Medulla oblongata (tissue), 1 donor: ENCODE measurements around the gene ANKRD34A.

Experiments used
- DNase-seq: peaks from one replicate; pipeline ENCODE4 v3.0.0-alpha.2; 2015; ENCODE audit errors: extremely low spot score

Gene ANKRD34A

DNA sequence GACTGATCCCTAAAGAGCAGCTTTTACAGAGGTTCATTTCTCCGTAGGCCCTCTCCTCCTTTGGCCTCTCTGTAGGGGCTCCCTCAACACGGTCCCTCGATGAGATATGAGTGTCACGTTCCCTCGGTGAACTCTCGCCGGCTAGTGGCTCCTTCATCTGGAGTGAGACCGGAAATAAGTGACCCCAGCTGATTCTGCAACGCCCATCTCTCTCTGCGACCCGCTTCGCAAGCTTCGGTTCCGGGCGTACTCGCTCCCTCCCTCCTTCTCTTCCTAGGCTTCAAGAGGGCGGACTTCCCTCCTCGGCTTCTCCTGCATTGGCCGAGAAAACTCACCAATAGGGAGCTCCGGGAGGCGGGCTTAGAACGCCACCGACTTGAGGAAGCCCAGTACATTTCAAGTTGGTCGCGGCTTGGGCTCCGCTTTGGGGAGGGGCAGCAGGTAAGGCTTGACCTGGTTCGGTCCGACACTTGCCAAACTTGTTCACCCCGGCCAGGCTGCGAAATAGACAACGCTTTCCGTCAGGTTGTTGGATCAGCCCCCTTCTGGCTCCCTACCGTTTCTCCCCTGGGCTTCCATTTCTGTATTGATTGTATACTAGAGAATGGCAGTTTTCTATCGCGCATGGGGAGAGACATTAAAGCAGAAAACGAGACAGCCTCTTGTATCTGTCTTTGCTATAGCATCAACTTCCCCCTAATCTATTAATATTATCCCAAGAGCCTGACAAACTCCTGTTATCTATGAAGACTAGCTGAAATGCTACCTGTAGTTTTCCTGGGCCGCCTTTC is at the start of gene ANKRD34A, which contains the start of gene POLR3GL:
Gene ANKRD34A, minus strand, starts transcription at position 248 of the 791 bp plus-strand sequence. CDS start 2,816 bp downstream, outside the sequence.
Gene POLR3GL, plus strand, starts transcription at position 363 of the 791 bp plus-strand sequence. CDS start 10,176 bp downstream, outside the sequence.
- peak; percentile 99 for DNase-seq

DNA sequence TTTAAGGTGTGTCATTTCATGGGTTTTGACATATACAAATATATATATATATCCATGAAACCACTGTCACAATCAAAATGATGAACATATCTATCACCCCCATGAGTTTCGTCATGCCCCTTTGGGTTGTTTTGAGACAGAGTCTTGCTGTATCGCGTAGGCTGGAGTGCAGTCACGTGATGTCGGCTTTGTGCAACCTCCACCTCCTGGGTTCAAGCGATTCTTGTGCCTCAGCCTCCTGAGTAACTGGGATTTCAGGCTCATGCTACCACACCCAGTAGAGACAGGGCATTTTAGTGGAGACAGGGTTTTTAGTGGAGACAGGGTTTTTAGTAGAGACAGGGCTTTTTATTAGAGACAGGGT is 49.2 kb upstream of the ANKRD34A start:
- DNase-seq: no peak

DNA sequence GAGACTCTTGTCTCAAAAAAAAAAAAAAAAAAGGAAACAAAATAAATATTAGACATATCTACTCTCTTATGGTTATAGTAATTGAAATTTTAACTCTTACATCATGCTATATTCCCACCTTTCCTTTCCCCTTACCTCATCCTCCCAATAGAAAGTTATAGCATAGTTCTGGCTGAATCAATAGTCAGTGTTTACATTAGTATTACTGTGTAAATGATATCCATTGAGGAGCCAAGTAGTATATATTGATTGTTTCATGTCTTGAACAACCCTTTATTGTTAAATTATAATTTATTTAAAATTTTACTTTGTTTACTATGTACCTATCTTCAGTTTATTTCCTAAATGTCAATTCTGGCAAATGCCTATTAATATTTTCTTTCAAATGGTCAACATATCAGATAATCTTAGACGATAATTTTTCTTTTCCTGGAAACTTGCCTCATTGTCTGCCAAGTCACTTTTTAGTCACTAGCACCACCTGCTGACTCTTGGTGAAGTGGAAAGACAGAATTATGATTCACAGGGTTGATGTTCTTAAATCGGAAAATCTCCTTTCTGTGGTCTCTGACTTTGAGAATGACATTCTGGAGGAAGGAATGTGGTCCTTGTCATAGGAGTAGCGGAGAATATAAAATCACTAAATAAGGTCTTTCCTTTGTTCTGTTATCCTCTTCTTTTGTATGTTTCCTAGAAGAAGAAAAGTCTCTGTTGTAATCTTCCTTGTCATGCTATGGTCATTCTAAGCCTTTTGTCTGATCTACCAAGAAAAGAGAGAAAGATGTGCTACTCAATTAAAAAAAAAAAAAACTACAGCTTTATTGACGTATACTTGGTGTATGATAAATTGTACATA is 48.6 kb upstream of the ANKRD34A start:
- DNase-seq: peak; percentile 89

DNA sequence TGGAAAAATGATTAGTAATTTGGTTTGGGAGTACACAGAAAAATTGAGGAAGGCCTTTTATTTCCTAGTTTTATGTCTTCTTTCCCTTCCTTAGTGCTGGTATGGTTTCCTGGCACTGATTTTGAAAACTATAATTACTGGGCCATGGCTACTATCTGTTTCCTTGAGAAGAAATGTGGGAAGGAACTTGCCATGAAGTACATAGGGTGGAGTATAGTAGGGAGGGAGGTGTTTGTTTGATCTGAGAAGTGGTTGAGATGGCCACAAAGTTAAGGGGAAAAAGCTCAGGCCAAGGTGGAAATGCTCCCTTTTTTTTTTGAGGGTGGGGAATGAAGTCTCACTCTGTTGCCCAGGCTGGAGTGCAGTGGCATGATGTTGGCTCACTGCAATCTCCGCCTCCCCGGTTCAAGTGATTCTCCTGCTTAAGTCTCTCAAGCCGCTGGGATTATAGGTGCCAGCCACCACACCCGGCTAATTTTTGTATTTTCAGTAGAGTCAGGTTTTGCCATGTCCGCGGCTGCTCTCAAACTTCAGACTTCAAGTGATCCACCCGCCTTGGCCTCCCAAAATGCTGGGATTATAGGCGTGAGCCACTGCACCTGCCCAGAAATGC is 45.9 kb upstream of the ANKRD34A start:
- DNase-seq: no peak

DNA sequence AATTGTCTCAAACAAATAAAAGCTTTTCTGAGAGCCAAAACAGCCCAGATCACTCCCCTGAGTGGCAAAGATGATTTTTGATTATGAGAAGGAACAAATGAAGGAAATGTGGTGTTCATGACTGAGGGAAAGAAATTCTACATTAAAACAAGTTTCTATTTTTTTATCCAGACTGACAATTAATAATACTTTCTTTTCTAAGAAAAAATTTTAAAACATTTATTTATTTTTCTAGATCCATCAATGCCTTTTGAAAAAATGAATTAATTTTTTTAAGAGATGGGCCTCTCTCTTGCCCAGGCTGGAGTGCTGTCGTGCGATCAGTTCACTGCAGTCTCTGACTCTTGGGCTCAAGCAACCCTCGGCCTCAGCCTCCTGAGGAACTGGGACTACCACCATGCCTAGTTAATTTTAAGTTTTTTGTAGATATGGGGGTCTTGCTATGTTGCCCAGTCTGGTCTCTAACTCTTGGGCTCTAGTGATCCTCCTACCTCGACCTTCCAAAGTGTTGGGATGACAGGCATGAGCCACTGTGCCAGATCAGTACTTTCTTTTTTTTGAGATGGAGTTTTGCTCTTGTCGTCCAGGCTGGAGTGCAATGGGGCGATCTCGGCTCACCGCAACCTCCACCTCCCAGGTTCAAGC is 43.2 kb upstream of the ANKRD34A start:
- DNase-seq: no peak

DNA sequence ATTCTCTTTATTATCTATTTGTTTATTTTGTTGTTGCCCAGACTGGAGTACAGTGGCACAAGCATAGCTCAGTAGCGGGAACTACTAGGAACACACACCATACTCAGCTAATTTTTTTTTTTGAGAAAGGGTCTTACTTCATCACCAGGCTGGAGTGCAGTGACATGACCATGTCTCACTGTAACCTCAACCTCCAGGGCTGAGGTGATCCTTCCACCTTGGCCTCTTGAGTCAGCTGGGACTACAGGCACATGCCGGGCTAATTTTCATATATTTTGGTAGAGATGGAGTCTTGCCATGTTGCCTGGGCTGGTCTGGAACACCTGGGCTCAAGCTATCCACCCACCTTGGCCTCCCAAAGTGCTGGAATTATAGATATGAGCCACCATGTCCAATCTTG is 37.3 kb upstream of the ANKRD34A start:
- no peak for DNase-seq

DNA sequence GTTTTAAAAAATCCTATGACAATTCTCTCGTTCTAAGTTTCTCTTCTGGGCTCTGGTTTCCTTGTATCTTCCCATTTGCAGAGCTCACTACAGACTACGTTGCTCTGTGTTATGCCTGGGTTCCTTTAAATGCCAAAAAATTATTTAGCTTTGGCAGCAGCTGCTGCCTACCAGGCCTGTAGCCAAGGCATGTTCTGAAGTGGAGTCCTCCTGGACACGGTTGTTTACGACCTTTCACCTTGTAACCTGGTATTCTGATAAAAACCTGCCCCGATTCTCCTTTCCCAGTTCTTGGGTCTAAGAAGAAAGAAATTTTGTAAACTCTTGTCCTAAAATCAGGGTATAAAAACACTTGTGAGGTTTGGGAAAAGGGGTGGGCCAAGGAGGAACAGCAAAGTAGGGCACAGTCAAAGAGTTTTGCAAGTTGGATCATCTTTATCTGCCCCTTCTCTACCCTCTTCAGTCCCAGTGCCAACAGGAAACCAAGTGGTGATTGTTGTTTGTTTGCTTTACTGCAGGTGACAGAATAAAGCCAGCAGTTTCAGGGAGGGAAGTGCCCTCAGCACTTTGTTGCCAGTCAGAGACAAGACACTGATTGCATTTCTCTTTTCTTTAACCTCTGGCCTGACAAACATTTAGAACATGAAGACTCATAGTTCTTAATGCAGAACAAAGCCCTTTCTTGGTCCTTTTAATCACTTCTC is 35.1 kb upstream of the ANKRD34A start:
- no peak for DNase-seq

DNA sequence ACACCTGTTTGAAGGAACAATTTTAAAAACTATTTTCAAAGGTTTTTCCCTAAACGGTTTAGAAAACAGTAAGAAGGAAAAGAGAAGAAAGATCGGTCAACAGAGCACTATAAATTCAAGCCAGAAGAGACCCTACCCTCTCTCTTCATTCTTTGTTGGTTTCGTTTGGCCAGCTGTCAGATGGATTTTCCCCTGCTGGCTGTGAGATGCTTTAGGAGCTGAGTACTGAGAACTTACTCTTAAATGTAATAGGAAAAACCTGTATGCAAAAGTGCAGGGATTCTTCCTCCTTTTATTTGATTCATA is 33.3 kb upstream of the ANKRD34A start:
- DNase-seq: peak; percentile 73

DNA sequence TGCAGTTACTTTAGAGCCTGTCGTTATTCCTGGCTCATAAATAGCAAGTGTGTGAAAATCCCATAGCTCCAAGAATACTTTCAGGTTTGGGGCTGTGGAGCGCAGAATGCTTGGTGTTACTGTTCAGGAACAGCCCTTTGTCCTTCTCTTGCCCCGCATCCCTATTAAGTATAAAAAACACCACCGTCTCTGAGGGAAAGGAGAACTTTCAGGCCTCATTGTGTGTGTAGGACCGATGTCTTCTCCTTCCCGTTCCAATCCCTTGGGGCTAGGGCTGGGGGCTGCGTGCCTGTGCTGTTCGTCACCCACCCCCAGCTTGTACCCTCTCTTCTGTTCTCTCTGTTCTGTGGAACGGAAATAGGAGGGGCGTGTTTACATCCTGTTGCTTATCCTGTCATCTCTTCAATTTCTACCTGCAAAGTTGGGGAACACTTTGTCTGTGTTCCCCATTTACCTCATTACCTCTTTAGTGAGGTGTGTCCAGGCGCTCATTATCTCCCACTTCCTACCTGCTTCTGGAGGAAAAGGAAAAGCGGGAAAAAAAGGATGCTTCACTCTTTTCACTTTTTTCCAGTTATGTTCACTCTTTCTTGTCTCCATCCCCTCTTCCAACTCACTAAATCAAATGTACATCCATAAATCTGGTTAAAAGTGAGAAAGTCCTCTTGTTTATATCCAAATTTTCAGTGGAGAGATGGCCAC is 32.8 kb upstream of the ANKRD34A start:
- DNase-seq: no peak

DNA sequence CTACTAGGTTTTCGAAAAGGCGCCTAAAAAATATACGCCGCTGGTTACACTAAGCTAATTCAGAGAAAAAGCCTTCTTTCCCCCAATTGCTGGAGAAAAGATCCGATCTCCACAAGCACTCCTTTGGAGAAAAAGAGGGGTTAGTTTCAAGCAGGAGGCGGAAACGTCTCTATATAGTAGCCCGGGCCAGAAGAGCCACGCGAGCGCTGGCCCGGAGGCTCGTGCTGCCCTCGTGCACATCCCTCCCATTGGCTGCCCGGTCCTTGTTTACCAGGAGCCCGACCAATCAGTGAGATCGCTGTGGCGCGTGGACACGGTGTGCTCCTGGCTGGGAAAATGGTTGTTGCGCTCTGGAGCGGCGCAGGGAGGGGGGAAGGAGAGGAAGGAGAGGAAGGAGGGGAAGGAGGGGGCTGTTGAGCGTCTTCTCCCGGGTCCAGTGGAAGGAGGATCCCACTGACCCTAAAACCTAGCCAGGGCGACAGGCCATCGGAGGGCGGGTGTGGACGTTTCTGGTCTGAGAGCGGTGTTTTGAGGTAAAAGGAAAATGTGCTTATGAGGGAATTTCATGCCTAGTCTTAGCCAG is 32.1 kb upstream of the ANKRD34A start, which contains the start of gene TXNIP:
Gene TXNIP, minus strand, starts transcription at position 147 of the 583 bp plus-strand sequence. CDS start 313 bp downstream, outside the sequence.
- peak; percentile 100 for DNase-seq

DNA sequence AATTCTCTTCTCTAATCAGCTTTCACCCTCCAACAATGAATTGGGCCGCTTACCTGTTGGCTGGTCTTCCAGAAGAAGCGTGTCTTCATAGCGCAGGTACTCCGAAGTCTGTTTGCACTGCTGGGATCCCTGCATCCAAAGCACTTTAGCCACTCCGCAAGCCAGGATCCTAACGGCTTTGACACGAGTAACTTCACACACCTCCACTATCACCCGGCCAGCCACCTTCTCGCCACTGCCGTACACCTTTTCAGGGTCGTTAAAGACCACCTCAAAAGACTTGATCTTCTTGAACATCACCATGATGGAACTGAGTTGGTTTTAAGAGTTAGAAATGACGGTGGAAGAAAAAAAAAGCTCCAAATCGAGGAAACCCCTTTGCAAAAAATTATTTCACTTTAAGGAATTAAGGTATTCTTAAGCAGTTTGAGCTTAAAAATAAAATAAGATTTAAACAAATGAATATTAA is 31.6 kb upstream of the ANKRD34A start:
- no peak for DNase-seq

DNA sequence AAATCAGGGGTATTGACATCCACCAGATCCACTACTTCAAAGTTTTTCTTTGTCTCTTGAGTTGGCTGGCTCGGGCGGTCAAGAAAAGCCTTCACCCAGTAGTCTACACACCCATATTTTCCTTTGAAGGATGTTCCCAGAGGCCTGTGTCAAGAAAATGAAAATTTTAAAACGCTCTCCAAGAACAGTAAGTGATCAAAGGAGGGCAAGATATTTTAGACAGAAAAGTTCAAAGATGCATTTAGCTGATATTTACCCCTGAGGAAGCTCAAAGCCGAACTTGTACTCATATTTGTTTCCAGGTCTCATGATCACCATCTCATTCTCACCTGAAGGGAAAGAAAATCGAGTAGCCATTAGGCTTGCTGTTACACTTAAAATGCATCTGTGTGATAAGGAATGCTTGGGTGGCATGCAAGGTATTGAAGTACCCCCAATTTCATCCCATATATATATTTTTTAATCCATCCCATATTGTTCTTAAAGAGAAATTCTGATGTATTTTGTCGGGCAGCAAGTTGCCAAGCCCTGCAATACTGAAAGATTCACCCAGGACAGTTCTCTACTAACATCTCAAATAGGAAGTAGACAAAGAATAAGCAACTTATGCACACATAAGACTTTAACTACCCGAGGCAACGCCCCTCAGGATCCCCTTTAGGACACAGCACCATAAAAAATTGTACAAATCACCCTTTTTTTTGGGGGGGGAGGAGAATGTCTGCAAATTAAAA is 30.9 kb upstream of the ANKRD34A start:
- no peak for DNase-seq

DNA sequence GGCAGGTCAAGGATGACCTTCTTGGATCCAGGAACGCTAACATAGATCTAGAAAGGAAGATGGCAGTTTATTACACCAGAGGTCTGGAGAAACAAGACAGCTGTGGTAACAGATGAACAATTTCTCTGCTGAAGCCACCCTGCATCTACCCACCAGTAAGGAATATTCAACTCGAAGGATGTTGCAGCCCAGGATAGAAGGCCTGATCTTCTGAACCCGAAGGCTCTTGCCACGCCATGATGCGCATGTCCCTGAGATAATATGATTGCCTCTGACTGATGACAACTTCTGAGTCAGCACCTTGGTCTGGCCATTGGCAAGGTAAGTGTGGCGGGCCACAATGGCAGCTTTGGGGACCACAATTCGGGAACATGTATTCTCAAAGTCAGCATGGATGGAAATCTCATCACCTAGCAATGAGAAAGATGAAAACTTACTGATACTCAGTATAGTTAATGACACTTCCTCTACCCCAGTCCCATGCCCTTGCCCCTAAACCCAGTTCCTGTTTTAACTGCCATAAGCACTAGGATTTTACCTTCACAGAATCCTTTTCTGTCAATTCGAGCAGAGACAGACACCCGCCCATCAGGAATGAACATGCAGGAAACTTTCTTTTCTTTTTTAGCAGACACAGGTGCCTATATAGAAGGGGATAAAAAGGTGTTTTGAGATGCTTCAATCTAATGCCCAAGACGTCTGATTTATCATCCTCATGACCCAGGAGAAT is 30.2 kb upstream of the ANKRD34A start:
- peak; percentile 54 for DNase-seq

DNA sequence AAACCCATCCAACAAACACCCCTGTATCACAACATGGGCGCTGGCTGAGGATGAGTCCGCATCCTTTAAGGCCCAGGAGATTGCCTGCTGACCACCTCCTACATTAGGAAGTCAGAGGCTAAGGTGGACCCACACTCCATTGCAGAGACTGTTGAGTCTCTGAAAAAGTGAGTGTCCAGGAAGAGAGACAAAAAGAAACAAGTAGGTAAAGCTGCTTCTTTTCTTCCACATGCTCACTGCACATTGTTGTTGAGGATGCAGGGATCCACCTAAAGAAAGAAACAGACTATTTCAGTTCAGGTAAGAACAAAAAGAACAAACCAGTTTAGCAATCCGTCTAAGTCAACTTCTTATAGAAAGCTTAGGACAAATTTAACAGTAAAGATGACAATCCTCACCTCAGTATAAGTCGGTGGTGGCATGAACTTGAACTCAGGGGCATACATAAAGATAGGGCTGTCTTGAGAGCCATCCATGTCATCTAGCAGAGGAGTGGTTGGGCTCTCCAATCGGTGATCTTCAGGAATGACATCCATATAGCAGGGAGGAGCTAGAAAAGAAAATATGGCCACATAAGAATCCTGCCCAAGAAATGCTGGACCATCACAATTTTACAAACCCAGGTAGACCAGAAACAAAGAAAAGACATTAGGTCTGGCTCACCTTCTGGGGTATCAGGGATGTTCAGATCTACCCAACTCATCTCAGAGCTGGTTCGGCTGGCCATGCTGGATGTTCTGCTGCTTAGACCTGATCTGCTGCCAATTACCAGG is 29.4 kb upstream of the ANKRD34A start:
- no peak for DNase-seq

DNA sequence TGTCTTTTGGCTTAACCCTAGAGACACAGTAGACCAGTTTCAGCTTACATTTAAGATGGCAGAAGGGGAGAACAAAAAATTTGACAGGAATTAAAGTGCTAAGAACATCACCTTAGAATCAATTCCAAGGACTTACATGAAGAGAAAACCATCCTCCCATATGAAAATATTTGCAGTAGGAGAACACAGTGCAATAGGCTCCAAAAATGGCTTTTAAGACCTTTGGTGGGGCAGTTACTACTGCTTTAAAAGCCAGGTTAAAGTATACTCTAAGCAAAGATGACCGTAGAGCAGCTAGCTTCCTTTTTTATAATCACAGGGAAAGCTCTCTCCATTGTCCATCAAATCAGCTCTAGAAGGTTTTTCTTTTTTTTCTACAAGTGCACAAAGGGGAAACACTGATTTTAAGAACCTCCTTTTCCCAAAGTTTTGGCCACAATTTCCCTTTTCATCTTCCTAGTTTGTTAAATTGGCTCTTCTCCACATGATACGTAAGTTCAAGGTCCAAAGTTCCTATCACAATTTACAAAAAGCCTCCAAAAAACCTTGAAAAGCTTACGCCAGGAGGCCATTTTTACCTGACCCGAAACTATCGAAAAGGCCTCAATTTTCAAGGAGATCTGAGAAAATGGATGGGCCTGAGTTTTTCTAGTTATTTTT is 28.7 kb upstream of the ANKRD34A start:
- DNase-seq: no peak

DNA sequence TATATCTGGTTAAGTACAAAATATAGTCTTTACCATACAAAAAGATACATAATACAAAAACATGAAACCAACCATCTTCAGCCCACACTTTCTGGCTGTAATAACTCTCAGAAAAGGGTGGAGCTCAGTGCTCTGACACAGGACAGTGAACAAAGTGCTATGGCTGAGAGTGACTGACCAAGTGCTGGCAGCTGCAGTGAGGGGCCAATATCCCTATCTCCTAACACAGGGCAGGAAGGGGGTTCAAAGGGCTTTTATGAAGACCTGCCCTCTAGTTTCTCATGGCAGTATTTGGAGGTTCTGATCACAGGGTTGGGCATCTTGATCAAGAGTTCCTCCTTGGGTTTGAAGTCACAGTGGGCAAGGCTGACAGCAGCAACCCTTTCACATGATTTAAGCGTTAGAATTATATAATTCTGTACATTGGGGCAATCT is 28.1 kb upstream of the ANKRD34A start:
- DNase-seq: no peak

DNA sequence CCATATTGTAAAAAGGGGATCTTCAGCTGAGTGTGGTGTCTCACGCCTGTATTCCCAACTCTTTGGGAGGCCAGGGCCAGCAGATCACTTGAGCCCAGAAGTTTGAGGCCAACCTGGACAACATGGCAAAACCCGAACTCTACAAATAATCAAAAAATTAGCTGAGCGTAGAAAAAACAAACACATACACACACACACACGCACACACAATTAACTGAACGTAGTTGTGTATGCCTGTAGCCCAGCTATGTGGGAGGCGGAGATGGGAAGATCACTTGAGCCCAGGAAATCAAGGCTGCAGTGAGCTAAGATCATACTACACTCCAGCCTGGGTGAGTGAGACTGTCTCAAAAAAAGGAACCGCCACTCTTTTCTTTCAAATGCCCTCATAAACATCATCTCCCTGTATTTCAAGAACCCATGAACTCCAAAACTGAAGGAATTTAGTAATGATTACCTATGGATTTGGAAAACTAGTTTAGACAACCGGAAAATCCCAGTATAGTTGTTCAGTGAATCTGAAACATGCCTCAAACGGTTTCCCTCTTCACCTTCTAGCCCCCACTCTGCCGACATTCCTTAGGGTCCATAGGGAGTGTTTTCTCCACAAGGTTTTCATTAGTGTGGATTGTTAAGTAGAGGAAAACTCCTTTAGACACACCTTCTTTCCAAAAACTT is 27.5 kb upstream of the ANKRD34A start:
- DNase-seq: no peak
